GM21529 (cell line): ENCODE measurements around the gene ADGRL2.
A peak's percentile ranks its signal among the peaks of the same experiment; 100 is the strongest.

ENCODE experiments used
- ATAC-seq: cut with Tn5 transposase; IDR thresholded peaks from one replicate; pipeline ENCODE4 v1.9.1; 2021; ENCODE audit not compliant: unreplicated experiment

The ADGRL2 gene

DNA sequence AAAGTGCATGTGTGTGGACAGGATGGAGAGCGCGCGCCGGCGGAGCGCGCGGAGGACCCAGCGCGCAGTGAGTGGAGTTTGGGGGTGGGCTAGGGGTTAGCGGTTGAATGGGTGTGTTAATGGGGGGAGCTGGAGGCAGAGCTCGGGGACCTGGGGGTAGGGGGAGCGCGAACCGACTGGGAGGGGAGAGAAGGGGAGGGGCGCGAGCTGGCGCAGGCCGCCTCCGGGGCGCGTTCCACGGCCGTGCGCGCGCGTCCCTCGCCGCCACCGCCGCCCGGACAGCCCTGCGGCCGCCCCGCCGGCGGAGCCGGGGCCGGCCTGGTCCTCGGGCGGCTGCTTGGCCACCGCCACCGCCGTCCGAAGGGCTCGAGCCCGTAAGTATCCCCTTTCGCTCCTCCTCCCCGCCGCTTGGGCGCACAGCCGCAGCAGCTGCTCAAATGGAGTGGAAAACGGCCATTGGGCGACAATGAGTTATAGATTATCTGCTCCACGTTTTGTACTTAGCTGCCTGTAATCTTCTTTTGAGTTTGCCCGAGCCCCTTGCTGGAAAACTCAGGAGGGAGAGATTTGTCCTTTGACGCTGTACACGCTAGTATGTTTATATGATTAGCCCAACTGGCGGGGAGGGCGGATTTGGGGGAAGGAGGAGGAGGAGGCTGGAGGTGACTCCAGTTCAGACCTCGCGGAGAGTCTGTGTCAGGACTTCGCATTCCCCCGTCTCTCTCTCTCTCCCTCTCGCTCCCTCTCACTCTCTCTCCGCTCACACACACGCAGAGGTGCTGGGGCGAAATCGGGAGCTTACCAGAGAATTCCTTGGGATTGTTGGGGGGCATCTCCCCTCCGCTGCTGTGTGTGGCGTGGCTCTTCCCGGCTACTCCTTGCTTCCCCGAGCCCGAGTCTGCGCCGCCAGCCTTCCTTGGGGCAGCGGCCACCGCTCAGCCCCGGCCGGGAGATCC lies at the start of gene ADGRL2:
Gene ADGRL2 (plus strand): TSS at position 240 of the 956 bp plus-strand sequence. CDS start 36,051 bp downstream, outside the sequence.
- peak; percentile 56 for ATAC-seq

GRCh38 chr1:81752840-81753239 lies 47.9 kb upstream of the ADGRL2 start:
- no peak for ATAC-seq

DNA sequence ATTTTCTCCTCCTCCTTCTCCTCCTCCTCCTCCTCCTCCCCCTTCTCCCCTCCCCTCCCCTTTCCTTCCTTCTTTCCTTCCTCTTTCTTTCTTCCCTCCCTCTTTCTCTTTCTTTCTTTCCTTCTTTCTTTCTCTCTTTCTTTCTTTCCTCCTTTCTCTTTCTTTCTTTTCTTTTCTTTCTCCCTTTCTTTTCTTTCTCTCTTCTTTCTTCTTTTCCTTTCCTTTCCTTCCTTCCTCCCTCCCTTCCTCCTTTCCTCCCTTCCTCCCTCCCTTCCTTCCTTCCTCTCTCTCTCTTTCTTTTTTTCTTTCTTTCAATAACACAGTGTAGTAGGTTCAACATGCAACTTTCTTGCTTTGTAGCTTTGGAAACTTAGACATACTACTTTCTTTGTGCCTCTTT lies 46.3 kb upstream of the ADGRL2 start:
- ATAC-seq: no peak

DNA sequence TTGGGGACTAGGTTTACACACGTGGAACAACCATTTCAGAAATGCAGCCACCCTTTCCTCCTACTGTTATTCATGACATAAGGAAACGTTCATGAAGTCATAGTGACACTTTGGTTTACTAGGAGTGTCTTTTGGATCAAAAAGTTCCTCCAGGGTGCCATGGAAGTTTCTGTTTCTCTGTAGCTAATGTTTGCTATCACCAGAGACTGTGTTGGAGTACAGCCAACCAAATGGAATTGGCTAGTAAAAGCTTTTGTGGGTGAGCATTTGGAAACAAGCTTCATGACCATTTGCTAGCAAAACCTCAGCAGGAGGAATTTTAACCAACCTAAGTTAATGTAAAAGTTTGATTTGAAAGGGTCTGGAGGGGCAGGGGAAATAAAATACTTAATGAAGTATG lies 43.9 kb upstream of the ADGRL2 start:
- no peak for ATAC-seq

- no peak for ATAC-seq
Measured at GRCh38 chr1:81757398-81758020, 43.2 kb upstream of the ADGRL2 start.

DNA sequence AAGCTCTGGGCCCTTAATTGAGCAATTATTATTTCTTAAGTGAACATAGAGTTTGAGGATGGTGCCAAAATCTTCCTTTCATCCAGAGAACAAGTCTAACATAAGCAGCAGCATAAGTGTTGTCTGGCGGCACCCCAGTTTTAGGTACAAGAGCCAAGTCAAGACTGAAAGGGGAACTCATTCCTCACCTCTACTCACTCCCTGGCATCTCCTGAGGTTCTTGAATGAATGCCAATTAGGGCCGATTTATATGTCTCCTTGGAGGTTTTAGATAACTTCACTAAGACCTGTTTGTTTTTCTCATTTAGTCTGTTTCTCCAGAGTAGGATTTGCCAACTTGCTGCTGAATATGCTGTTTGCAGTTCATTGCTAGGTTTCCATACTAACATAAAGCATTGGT lies 42.6 kb upstream of the ADGRL2 start:
- no peak for ATAC-seq

DNA sequence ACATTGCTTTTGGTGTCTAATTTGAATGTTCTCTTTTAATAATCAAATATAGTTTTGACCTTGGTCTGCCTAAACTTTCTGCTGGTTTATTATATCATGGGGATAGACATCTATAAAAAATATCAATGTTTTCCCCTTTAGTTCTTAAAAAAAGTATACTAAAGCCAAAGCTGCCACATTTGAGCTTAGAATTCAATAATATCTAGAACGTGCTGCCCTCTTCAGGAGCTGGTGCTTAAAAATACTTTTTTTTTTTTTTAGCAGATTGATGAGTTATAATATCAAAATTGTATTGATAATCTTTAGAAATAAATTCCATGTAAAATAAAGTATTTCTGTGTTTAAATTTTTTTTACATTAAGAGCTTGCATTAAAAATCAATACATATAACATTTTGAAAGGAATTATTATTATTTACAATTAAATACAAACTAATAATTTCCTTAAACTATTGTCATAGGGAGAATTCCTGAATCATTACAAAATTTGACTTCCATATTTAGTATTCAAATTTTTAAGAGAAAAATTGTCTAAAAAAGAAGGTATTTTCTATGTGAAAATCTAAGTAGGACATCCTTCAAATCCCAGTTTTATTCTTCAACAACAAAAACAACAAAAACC lies 40.1 kb upstream of the ADGRL2 start:
- ATAC-seq: no peak

DNA sequence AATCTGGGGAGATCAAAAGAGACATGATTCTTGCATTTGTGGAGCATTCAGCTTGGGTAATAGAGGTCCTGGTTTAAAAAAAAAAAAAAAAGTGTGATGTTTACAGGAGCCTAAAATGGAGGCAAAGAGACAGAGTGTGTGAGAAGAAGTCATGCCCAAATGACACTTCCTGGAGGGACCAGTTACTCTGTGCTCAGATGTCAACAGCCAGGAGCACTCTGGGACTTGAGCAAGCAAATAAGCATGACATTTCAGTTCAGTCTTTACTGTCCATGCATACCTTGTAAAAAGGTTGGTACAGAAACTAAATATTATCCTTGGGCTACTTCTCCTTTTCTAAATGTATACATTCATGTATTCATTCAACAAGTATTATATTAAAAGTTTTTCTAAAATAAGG lies 25.2 kb upstream of the ADGRL2 start:
- ATAC-seq: no peak

- ATAC-seq: no peak
Measured at GRCh38 chr1:81780705-81781454, 19.9 kb upstream of the ADGRL2 start.

DNA sequence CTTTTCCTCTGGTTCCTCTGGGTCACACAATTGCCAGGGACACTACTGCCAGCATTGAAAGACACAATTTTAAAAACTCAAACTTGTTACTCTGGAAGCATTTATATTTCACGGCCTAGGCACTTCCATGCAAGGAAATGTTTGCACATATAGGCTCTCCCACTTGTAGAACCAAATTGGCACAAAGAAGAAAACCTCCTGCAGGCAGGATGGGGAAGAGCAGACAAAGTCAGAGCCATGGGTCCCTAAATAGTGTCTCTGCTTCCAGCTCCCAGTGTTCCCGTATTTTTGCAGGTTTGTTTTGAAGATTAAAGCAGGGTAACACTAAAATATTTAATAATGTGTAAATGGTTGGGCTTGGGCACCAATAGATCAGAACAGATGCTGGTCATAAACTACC lies 19.0 kb upstream of the ADGRL2 start:
- no peak for ATAC-seq

DNA sequence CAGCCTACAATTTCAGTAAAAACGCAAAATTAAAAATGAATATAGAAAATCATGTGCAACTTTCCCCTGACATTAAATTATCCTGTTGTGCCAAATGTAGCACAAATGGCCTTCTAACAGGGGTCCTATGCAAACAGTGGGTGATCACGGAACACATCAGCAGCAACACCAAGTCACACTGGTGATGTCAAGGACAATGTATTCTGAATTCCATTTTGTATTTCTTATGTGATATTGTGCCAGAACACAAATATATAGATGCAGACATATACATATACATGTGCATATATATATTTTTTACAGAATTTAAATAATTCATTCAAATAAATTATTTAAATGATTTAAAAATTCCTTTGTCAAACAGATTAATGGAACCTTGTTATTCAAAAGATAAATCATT lies 8.6 kb upstream of the ADGRL2 start:
- ATAC-seq: no peak

DNA sequence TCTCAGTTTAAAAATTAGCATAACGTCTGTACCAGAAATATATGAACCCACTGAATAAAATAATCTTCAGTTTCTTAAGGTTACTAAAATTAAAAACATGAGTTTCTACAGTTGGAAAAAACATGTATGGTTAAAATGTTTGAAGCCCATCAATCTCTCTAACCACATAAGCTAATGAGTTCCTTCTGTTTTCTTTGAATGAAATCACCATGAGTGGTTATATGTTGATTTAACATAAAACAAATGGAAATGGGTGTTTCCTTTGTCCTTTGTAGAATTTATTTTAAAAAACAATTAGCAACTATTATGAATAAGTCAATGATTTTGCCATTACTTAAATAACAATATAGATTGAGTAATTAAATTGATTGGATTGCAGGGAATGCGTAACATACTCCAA lies 3.0 kb upstream of the ADGRL2 start:
- ATAC-seq: no peak

DNA sequence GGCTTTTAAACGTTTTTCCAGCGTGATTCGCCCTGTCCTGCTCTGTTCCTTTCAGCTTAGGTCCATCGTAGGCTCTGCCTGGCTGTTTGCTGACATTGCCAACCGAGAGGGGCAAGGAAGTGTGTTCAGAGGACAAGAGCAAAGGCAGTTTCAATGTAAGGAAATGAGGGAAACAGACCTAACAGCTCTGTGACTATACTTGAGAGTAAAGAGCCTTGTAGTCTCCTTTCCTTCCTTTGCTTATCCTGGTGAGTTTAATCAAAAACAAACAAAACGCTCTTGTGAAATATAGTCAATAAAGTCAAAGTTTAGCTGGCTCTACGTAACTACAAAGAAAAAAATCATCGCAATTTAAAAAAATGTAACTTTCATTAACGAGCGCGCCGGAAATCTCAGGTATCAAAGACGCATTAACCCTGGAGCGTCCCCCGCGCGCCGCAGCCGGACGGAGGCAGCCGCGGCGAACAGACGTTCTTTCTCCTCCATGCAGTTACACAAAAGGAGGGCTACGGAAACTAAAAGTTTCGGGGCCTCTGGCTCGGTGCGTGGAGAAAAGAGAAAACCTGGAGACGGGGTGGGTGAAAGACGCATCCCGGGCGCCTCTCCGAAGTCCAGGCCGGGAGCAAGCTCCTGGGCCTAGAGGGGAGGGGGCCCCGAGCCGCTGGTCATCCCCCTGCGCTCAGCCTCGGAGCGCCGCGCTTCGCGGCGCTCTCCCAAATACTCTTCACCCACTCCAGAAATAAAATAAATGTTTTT lies 617 bp upstream of the ADGRL2 start:
- no peak for ATAC-seq

DNA sequence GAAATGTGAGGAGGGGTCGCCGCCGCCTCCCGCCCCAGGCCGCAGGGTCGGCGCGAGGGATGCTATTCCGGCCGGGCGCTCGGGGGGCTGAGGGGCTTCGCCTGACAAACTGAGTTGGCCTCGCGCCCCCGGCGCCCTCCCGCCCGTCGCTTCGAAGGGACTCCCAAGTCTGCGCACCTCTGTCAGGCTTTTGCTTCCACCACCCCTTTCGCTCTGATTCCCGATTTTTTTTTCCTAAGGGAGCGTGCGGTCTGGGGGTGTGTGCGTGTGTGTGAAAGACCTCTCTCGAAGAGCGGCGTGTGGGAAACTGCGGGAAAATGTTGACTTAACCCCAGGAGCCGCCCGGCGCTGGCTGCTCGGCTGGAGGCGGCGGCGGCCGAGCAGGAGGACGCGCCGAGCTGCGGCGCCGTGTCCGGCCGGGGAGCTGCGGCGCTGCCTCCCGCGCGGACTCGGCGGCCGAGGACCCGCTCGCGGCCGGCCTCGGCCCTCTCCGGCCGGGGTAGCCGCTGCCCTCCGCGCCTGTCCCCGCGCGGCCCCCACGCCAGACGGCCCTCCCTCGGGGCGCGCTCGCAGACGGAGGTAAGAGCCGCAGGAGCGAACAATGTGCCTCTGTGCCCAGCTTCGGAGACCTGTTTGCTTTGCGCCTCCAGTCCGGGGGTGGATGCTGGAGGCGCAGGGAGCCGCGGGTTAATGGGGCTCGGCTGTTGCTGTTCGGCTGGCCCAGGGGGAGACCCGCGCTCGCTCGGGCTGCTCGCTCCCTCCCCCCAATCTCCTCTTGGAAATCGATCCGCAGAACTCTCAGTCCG lies 1.1 kb downstream of the ADGRL2 start:
- ATAC-seq: no peak

DNA sequence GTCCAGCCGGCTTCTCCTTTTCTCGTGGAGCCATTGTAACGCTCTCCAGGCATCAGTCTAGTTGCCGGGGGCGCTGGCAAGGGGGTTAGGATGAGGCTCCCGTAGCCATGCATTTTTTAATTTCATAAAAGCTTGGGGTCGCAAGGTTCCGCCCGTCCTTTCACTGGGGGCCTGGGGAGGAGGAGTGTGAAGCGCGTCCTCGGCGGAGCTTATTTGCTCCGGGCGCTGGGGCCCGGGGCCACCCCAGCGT lies 1.6 kb downstream of the ADGRL2 start:
- ATAC-seq: no peak

DNA sequence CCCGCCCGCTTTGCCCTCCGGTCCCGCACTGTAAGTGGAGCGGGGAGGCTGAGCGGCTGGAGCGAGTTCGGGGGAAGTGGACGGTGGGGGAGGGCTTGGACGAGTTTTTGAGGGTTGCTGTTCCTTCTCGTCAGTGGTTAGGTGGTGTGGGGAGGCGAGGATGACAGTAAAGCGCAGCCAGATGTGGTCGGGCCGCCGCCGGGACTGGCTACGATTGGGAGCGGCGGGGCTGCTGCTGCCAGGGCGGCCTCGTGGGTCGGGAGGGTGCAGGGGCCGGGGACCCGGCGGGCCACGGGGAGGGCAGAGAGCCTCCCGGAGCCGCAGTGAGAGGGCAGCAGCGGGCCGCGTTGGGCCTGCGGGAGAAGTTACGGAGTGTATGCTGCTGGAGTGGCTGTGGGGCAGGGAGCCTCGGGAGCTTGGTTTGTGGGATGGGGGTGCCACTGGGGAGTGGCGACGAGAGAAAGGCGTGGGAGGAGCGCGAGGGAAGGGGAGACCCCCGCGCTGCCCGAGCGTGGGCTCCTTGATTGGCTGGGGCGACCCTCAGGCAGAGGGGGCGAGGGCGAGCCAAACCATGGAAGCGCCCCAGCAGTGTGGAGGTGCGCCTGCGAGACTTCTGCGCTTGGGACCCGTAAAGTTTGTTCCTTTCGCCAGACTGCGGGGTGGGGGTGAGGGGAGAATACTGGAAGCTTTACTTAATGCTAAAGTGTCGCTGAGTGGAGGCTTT lies 2.1 kb downstream of the ADGRL2 start:
- ATAC-seq: no peak

DNA sequence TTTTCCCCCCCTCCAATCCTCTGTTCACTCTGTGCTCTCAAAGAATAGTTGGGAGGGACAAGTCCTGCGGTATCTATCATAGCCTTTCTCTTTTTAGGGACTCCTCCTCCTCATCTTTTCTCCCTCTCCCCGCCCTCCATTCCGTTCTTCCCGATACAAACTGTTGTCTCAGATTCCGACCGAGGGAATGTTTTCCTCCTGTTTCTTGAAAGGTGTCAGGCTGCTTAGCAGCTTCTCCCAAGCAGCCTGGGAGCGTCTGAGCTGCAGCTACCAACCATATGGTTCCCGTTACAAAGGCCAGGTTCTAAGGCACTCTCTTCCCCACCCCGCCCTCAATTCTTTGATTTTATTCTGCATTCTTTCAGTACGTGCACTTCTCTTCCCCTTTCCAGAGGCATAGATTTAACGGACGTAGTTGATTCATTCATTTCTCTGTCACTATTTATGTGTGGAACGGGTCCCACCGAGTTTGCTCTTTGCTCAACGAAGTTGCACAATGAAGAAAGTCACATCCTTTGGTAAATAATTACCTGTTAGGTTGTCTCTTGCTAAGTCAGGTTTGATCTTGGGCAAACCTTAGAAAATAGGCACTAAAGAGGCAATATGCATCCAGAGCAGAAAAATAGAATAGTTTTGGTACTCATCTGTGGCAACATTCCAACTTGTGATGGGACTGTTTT lies 2.8 kb downstream of the ADGRL2 start:
- ATAC-seq: no peak

- no peak for ATAC-seq
Measured at GRCh38 chr1:81804312-81804711, 3.6 kb downstream of the ADGRL2 start.
